GM18907 (cell line): Measurements from ENCODE around the gene RAP1GAP2.
"Not testable (repeated sequence)": the region's sequence is repeated elsewhere in the genome, so short reads cannot be mapped to it uniquely, and the experiment has no call there.

Experiments used
- ATAC-seq: cut with Tn5 transposase; IDR thresholded peaks from one replicate; pipeline ENCODE4 v1.9.1; 2021; ENCODE audit warnings: mild to moderate bottlenecking, moderate library complexity; ENCODE audit not compliant: unreplicated experiment

The RAP1GAP2 gene

DNA sequence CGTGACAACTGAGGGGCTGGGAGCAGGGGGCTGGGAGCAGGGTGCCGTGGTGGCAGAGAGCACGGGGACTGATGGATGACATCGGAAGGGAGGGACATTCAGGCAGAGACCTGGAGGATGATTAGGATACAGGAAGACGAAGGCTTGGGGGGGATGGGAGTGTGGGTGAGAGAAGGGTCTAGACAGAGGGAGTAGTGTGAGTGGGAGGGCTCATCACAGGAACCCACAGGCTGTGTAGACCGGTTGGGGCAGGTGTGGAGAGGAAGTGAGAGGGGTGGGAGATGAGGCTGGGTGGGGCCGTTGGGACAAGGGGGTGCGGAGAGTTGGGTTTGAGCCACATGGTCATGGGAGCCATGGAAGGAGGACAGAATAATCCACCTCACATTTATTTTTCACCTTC, 83.8 kb downstream of the RAP1GAP2 start:
- ATAC-seq = no peak

DNA sequence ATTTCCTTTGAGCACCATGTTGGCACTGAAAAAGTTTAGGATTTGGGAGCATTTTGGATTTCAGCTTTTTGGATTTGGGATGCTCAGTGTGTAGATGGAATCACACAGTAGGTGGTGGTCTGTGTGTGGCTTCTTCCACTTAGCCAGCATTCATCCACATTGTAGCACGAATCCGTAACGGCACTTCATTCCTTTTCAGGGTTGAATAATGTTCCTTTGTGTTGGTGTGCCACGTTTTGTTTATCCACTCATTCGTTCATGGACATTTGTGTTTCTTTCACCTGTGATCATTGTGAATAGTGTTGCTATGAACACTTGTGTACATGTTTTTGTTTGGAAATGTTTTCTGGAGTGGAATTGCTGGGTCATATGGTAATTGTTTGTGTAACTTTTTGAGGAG, 85.1 kb downstream of the RAP1GAP2 start:
- ATAC-seq = no peak

DNA sequence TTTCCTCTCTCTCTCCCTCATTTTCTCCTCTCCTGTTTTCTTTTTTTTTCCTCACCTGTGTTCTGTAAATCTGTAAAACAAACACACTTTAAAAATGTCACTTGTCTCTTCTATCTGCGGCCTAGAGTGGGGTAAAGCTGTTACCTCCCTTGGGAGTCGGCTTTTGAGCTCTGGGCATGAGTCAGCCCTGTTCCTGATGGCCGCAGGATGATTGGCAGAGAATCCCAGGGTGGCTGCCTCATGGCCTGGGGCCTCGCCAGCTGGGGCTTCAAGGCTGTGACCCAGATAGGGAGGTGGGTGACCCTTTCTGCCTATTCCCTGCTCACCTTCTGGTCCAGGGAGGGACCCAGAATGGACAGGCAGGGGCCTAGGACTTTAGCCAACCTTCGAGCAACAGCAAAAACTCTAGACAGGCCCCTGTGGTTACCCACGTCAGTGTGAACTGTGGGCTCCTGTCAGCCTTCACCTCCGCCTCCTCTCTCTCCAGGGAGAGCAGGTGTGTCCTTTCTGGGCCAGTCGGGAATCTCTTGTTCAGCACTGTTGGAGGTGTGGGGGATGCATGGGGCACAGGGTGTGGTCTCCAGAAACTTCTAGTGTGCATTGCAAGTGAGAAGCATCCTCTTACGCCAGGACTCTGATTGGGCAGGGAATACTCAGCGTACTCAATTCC, 87.4 kb downstream of the RAP1GAP2 start:
- no peak for ATAC-seq

DNA sequence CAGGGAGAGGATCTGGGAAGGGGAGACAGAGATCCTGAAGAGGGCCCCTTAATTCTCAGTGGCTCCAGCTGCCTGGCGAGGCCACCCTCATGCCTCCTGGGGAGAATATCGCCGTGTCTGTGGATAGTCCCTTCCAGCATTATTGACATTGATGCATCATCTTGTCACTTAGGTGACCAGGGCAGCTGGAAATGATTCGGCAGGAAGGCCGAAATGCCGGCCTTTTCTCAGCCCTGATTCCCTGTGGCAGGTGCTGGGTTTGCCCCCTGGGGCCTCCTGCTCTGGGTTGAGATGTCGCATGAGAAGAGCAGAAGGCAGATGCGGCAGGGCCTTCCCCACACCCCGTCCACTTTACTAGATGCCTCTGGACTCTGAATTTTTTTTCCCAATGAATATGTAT, 89.5 kb downstream of the RAP1GAP2 start:
- ATAC-seq = no peak

DNA sequence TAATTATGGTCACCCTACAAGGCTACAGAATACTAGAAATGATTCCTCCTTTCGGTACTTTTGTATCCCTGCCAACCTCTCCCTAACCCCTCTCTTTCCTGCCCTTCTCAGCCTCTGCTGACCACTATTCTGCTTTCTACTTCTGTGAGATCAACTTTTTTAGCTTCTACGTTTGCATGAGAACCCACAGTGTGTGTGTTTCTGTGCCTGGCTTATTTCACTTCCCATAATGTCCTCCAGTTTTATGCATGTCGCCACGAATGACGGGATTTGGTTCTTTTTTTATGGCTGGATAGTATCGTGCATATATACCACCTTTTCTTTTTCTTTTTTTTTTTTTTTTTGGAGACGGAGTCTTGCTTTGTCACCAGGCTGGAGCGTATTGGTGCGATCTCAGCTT, 92.1 kb downstream of the RAP1GAP2 start:
- no peak for ATAC-seq

DNA sequence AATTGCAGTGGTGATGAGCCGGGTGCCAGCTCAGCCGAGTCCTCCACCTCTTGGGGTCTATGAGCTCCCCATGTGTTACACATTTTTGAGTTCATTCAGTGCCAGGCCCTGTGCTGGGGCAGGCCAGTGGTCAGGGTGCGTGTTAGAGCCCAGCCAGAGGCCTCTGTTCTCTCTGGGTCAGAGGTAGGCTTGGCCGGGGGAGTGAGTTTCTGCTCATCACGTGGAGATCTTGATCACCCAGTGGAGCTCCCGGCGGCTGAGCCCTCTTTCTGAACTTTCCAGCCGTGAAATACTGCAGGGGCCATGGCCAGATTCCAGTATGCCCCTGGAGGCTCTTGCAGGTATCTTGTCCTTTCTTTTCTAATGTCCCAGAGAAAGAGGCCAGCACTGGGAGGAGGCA, 93.0 kb downstream of the RAP1GAP2 start:
- ATAC-seq = no peak

DNA sequence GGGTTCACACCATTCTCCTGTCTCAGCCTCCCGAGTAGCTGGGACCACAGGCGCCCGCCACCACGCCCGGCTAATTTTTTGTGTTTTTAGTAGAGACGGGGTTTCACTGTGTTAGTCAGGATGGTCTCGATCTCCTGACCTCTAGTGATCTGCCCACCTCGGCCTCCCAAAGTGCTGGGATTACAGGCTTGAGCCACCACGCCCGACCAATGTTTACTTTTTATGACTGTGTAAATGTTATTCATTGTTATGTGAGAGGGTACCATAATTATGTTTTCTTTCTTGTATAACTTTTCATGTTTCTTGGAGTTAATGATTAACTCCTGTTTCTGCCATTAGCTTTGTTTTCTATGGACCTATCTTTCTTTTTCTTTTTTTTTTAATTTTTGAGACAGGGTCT, 94.5 kb downstream of the RAP1GAP2 start:
- not testable (repeated sequence) for ATAC-seq

DNA sequence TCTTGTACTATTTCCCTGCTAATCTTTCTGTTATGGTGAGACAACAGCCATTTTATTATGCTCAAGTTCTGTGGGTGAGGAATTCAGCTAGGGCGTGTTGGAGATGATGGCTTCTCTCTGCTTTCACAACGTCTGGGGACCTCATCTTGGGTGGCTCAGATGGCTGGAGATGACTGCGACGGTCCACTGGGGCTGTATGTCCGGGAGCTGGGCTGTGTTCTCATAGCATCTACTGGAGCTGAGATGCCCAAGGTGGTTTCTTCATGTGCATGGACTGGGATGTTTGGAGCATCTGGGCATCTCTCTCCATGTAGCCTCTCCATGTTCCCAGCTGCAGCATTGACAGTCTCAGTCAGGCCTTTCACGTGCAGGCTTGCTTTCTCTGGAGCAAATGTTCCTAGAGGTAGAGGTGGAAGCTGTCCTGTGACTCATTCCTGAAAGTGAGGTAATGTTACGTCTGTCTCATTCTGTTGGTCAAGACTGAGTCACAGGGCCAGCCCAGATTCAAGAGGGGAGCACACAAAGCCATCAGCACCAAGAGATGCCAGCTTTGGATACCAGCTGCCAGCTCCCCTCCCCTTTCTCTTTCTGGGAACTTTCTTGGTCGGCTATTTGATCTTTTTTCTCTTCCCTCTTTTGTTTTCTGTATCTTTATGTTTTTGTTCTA, 96.2 kb downstream of the RAP1GAP2 start:
- no peak for ATAC-seq

DNA sequence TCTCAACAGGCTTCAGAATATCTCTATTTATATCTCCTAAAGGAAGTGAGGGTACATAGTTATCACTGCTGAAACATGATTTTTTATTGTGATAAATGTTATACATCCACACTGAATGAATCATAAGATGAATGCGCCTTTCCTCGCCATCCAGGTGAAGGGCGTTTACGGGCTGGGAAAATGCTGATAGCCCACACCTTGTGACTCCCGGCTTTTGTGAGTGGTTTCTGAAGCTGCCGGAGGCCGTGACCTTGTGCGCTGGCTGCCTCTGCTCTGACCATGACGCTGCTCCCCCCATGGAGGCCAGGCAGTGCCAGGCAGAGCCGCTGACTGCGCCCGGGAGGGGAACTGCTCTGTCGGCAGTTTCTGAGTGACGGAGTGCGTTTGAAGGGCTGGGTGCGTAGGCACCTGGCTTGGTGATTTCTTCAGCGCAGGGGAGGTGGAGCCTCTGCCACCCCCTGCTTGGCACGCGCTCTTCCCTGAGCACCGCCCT, 97.2 kb downstream of the RAP1GAP2 start:
- ATAC-seq = no peak

DNA sequence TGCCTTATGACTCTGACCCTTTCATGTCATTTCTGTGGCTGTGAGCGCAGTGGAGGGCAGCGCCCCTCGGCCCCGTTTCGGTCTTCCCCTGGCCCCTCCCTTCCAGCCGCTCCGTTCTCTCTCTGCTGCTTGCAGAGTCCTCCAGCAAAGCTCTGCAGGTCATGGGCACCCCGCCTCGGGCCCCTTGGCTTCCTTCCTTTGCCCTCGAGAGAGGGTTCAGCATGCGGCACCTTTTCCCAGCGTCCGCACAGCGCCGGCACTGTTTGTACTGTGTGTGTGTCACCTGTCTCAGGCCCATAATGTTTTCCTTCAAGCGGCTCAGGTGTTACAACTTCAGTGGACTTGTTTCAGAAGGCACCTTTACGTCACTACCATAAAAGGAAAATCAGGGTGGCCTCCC, 98.5 kb downstream of the RAP1GAP2 start:
- no peak for ATAC-seq

DNA sequence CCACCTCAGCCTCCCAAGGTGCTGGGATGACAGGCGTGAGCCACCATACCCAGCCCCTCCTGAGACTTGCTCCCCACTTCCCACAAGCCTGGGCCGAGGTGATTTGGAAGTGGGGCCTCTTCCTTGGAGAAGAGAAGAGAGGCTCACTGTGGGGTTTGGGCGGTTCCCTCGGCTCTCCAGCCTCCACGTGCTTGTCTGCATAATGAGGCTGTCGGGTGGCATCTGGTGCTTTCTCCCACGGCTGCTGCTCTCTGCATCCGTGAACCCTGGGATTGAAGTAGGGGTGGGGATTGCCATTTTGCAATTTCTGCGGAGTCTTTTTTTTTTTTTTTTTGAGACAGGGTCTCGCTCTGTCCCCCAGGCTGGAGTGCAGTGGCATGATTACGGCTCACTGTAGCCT, 101.4 kb downstream of the RAP1GAP2 start:
- no peak for ATAC-seq

DNA sequence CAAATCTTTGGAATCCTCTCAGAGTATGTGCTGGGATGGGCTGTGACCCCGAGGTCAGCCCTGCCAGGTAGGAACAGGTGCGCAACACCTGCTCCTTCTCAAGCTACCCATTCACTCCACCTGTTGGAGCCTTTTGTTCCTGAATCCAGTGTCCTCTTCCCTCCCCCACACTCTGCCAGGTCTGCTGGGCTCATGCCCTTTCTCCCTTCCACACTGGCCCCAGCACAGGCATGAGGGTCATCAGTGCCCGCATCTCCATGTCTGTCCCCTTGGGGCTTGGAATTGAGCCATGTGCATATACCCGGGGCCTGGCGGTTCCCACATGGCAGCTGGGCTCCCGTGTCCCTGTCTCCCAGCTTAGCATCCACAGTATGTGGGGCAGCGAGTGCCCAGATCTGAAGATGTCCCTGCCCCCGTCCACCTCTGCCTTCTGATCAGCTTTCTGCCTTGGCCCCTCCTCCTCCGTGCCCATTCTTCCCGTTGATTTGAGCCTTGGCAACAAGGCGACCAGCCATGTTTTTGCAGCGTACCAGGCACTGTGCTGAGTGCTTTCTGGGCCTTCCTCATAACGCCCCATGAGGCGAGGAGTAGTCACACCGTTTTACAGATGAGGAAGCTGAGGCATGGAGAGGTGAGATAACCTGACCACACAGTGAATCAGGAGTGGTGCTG, 102.2 kb downstream of the RAP1GAP2 start:
- ATAC-seq = no peak

DNA sequence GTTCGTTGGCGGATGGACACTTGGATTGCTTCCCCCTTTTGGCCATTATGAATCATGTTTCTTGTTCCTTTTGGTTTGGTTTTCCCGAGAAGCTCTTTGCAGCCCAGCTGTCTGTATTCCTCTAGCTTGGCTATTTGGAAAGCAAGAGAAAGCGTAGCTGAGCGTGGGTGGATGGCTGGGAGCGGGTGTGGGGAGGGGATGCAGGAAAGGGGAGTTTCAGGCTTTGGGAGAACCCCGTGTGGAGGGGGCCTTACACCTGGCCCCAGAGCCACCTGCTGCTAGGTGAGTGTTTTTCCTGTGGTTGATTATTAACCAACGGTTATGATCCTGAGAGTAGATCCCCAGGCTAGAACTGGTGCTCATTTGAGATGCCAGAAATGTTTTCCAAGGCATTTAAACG, 103.7 kb downstream of the RAP1GAP2 start:
- no peak for ATAC-seq

DNA sequence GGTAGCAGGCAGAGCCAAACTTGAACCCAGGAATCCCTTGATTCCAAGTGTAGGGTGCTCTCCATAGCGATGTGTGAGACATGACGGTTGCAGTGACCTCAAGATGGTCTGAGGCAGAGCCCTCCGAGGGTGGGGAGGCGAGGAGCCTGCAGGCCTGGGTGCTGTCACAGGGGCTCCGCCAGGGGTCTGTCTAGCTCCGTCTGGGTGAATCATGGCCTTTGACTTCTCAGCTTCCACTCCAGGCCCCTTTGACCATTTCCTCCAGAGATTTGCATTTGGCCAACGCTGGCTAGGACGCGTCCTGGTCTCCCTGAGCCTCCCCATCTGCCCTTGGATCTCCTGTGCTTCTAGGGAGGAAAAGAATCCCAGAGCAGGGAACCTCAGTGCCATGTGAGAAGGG, 104.6 kb downstream of the RAP1GAP2 start:
- ATAC-seq = no peak

DNA sequence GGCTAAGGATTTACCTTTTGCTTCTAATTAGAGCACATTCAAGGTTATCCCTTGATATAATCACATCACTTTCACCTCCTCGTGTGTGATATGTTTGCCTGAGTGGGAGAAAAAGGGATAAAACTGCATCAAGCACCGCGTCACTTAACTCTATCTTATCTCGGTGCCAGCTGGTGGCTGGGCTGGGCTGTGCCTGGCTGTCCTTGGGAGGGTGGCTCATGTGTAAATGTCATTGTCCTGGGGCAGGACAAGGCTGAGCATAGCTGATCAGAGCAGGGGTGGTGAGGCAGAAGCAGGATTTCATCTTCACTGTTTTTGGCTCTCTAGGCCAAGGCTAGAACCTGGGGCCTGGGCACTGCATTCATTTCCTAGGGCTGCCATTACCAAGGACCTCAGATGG, 105.3 kb downstream of the RAP1GAP2 start:
- ATAC-seq = no peak

DNA sequence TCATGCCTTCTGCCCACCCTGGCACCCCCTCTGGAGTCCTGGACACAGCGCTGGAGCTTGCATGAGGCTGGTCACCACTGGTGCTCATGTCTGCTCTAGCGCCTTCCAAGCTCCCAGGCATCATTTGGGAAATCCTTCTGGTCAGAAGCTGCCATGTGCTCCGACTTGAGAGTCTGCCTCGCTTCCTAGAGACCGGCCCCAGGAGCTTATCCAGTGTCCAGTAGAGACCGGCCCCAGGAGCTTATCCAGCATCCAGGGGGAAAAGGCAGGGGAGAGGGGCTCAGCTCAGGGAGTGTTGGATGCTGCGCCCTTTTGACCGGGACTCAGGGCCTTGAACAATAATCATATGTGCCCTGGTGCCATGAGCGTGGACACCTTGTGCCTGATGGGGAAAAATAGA, 106.3 kb downstream of the RAP1GAP2 start:
- no peak for ATAC-seq

DNA sequence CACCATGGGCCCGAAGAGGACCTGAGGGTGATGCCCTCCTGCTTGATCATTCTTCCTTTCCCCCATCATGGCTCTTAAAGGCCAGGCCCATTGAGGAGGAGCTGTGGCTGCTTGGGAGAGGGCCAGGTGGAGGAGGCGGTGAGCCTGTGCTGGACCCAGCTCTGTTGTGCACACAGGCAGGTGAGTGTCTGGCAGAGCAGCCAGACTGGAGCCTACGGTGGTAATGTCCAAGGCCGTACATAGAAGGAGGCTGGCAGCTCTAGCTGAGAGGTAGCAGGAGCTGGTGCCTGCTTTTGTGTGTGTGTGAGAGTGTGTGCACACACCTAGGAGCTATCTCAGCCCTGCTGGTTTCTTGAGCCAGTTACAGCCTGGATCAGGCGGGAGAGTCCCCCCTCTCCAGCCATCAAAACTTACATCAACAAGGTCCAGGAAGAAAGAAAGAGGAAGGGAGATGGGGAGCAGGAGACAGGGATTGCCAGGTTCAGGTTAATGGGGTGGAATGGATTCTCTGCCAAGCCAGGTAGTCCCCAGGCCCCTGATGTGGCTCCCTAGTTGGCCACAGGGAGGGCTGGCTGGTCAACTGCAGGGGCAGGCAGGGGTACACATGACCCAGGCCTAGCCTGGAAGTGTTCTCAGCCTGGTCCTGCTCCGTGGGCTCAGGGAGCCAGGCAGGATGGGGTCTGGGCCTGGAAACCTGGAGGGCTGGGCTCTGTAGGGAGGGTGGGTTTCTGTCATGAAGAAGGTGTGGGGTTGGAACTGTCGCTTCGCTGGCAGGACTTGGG, 107.1 kb downstream of the RAP1GAP2 start:
- no peak for ATAC-seq

DNA sequence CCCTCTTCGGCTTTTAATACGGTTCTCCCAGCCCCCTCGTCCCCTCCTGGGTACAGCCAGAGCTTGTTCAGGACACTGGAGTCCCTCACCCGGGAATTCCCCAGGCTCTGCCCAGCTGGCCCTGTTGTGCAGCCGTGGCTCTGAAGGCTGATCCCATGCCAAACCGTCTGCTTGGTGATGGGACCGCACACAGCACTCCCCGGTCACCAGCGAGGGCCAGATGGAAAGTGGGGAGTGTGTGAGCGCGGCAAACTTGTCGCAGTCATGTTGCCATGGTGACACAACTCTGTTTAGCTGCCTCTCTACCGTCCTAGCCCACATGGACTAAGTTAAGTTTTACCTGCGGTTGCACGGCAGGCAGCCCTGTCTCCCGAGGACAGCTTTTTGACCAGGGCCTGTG, 107.9 kb downstream of the RAP1GAP2 start:
- ATAC-seq = no peak

DNA sequence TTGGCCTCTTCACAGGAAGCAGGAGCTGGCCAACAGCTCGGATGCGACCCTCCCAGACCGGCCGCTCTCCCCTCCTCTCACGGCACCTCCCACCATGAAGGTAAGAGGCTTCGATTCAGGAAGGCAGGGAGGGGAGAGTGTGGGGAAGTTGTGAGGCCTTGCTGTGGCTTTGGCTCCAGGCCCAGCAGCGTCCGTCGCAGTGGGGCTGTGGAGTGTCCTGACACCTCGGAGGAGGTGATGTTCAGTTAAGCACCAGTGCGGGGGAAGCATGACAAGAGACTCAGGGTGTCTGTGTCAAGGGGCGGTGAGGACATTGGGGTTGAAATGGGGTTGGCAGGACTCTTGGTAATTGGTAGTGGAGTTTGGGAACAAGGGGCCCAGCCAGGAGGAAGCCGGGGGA, 109.0 kb downstream of the RAP1GAP2 start:
- ATAC-seq = no peak

DNA sequence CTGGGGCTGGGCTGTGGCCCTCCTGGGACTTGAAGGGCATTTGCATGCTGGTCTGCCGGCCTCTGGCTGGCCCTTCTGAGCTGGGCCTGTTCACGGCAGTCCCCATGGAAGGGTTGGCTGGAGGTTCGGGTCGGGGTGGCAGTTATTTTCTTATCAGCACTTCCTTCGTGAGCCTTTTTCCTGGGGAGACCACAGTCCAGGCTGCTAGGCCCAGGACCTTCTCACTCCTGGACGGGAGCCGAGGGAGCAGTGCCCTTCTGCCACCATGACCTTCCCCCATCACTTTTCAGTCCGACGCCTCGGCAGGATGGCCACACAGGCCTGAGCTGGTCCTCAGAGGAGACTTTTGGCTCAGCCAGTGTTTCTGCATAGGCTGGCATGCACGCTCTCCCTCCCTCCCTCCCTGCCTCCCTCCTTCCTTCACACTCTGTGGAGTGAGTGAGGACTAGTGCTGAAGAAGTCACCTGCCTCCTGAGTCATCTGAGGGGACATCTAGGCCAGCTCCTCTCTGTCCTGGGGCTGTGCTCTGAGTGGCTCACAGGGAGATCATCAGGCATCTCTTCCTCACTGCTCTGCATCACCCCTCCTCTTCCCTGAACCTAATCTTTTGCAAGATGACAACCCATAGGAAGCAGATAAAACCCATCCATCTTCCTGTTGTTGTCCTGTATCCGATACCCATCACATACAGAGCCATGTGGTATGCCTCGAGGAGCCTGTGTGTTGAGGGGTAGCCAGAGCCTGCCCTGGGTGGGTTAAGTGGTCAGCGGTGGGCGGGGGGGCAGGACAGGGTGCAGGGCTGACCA, 109.7 kb downstream of the RAP1GAP2 start:
- ATAC-seq = no peak

DNA sequence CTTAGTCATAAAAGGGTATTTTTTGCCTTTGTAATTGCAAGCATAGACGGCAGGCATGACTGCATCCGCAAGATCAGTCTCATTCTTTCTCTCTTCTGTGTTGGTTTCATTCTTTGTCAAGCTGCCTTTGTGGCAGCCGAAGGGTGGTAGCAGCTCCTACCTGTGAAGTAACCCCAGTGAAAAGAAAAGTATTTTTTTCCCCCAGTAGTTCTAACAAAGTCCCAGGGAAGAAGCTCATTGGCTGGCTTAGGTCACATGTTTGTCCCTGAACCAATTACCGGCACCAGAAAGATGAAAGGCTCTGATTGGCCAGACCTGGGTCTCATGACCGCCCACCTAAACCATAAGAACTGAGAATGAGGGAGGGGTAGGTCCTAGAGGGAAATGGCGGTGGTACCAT, 110.7 kb downstream of the RAP1GAP2 start:
- ATAC-seq = no peak
